CD4-positive, alpha-beta T cell treated with Interleukin-1 beta for 1 hour (primary cell): ENCODE results near the gene ZMYM3.

Source experiments
- DNase-seq, 2 donors: peaks; one replicate each; pipeline ENCODE4 v3.0.0-alpha.2; 2020 to 2022

The ZMYM3 gene

GRCh38 chrX:71252221-71252620 lies 1.7 kb downstream of the ZMYM3 start:
- DNase-seq: no peak

GRCh38 chrX:71251466-71251973 lies 2.4 kb downstream of the ZMYM3 start:
- no peak for DNase-seq

- DNase-seq: no peak
These were observed 3.1 kb downstream of the ZMYM3 start for GRCh38 chrX:71250841-71251240.

GRCh38 chrX:71245159-71245558 lies 8.8 kb downstream of the ZMYM3 start:
- DNase-seq: no peak

- DNase-seq: no peak
These were observed 9.4 kb downstream of the ZMYM3 start for GRCh38 chrX:71244359-71245128.

GRCh38 chrX:71241301-71241700 lies 12.6 kb downstream of the ZMYM3 start:
- no peak for DNase-seq

GRCh38 chrX:71239781-71240180 lies 14.2 kb downstream of the ZMYM3 start:
- no peak for DNase-seq

GRCh38 chrX:71236836-71237235 lies 17.1 kb downstream of the ZMYM3 start:
- DNase-seq: no peak

GRCh38 chrX:71235482-71235881 lies 18.5 kb downstream of the ZMYM3 start:
- no peak for DNase-seq

- DNase-seq: no peak
These were observed 25.8 kb downstream of the ZMYM3 start for GRCh38 chrX:71228063-71228642.

GRCh38 chrX:71227370-71228062 lies 26.4 kb downstream of the ZMYM3 start:
- no peak for DNase-seq

- no peak for DNase-seq
These were observed 28.3 kb downstream of the ZMYM3 start for GRCh38 chrX:71225676-71226075.

GRCh38 chrX:71225009-71225408 lies 28.9 kb downstream of the ZMYM3 start:
- DNase-seq: no peak

GRCh38 chrX:71224098-71224708 lies 29.7 kb downstream of the ZMYM3 start:
- DNase-seq: no peak

- DNase-seq: no peak
These were observed 31.0 kb downstream of the ZMYM3 start, which contains the start of gene GJB1 for GRCh38 chrX:71222929-71223328. GJB1 (plus strand) TSS chrX:71223224; CDS start chrX:71223708, 484 bp downstream.

GRCh38 chrX:71221145-71221544 lies 32.8 kb downstream of the ZMYM3 start:
- no peak for DNase-seq

- no peak for DNase-seq
These were observed 36.6 kb downstream of the ZMYM3 start for GRCh38 chrX:71217298-71217697.

GRCh38 chrX:71216485-71216884 lies 37.5 kb downstream of the ZMYM3 start:
- DNase-seq: no peak

GRCh38 chrX:71215338-71215912 lies 38.5 kb downstream of the ZMYM3 start:
- no peak for DNase-seq

- no peak for DNase-seq
These were observed 39.2 kb downstream of the ZMYM3 start for GRCh38 chrX:71214604-71215337.

- no peak for DNase-seq
These were observed 39.8 kb downstream of the ZMYM3 start for GRCh38 chrX:71214152-71214551.

GRCh38 chrX:71212536-71212935 lies 41.4 kb downstream of the ZMYM3 start:
- no peak for DNase-seq
